Measurements from ENCODE around the gene RIC3.

DNA sequence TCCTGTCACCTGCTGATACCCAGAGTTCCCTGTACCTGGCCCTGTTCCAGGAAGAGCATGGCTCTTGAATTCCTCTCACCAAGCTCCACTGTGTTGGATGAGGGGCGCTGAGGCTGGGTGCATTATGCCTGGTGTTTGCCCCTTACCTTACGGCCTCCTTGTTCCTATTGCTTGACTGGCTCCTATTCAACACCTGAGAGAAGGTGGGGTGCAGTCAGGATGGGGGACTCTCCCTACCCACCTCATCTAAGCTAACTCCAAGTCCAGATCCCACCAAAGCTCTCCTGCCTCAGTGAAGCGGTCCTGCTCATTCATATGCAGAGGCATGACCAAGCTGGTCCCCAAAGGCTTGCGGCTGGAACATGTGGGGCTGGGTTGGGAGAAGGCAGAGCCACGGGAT lies 35.8 kb upstream of the RIC3 start:
- TF ChIP-seq, protein P1, sequence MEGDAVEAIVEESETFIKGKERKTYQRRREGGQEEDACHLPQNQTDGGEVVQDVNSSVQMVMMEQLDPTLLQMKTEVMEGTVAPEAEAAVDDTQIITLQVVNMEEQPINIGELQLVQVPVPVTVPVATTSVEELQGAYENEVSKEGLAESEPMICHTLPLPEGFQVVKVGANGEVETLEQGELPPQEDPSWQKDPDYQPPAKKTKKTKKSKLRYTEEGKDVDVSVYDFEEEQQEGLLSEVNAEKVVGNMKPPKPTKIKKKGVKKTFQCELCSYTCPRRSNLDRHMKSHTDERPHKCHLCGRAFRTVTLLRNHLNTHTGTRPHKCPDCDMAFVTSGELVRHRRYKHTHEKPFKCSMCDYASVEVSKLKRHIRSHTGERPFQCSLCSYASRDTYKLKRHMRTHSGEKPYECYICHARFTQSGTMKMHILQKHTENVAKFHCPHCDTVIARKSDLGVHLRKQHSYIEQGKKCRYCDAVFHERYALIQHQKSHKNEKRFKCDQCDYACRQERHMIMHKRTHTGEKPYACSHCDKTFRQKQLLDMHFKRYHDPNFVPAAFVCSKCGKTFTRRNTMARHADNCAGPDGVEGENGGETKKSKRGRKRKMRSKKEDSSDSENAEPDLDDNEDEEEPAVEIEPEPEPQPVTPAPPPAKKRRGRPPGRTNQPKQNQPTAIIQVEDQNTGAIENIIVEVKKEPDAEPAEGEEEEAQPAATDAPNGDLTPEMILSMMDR (IDR thresholded peaks at IDR 0.05; ENCODE audit: low read depth, low read length, poor library complexity, severe bottlenecking), result no peak
- TF ChIP-seq EZH2phosphoT487 (IDR thresholded peaks at IDR 0.05; ENCODE audit: borderline replicate concordance, low read length), result no peak

All from DOHH2 (cell line).